OCI-M1 (cell line): ENCODE measurements around the gene CACNA1A.

Experiments
- DNase-seq: peaks from one replicate; lab custom pipeline; 2025; lab: John Stamatoyannopoulos, UW

Gene CACNA1A

GRCh38 chr19:13493516-13494310 lies 12.6 kb downstream of the CACNA1A start:
- DNase-seq: no peak

- no peak for DNase-seq
Observed at GRCh38 chr19:13492128-13492527, 14.2 kb downstream of the CACNA1A start.

GRCh38 chr19:13487985-13488384 lies 18.3 kb downstream of the CACNA1A start:
- DNase-seq: no peak

- DNase-seq: no peak
Observed at GRCh38 chr19:13484166-13484565, 22.1 kb downstream of the CACNA1A start.

- no peak for DNase-seq
Observed at GRCh38 chr19:13483215-13483614, 23.1 kb downstream of the CACNA1A start.

GRCh38 chr19:13478576-13478975 lies 27.7 kb downstream of the CACNA1A start:
- DNase-seq: no peak

- DNase-seq: no peak
Observed at GRCh38 chr19:13476071-13476470, 30.2 kb downstream of the CACNA1A start.

- DNase-seq: no peak
Observed at GRCh38 chr19:13475044-13475443, 31.2 kb downstream of the CACNA1A start.

GRCh38 chr19:13466697-13467096 lies 39.6 kb downstream of the CACNA1A start:
- DNase-seq: no peak

GRCh38 chr19:13463296-13463695 lies 43.0 kb downstream of the CACNA1A start:
- DNase-seq: peak; percentile 38

GRCh38 chr19:13461536-13461935 lies 44.7 kb downstream of the CACNA1A start:
- DNase-seq: no peak

GRCh38 chr19:13460045-13460444 lies 46.2 kb downstream of the CACNA1A start:
- no peak for DNase-seq

- DNase-seq: no peak
Observed at GRCh38 chr19:13459351-13459750, 46.9 kb downstream of the CACNA1A start.

- no peak for DNase-seq
Observed at GRCh38 chr19:13451434-13451995, 54.8 kb downstream of the CACNA1A start.

GRCh38 chr19:13447978-13448377 lies 58.3 kb downstream of the CACNA1A start:
- DNase-seq: no peak

GRCh38 chr19:13441810-13442512 lies 64.3 kb downstream of the CACNA1A start:
- peak; percentile 29 for DNase-seq

- peak; percentile 6 for DNase-seq
Observed at GRCh38 chr19:13437919-13438618, 68.2 kb downstream of the CACNA1A start.

- DNase-seq: no peak
Observed at GRCh38 chr19:13436352-13436751, 69.9 kb downstream of the CACNA1A start.

- peak; percentile 36 for DNase-seq
Observed at GRCh38 chr19:13430790-13431582, 75.3 kb downstream of the CACNA1A start.

GRCh38 chr19:13429563-13429962 lies 76.7 kb downstream of the CACNA1A start:
- no peak for DNase-seq

GRCh38 chr19:13428352-13428751 lies 77.9 kb downstream of the CACNA1A start:
- DNase-seq: peak; percentile 3
